Lower leg skin (tissue), 3 donors: ENCODE measurements around the gene SIX3.

ENCODE experiments used
- CTCF ChIP-seq, 3 donors: fragments of 450-650 bp; IDR thresholded peaks; one replicate each; pipeline ENCODE4 v1.5.1; 2016; ENCODE audit warnings: antibody characterized with exemption in 3 of 3, mild to moderate bottlenecking in 3 of 3, moderate library complexity in 2 of 3
- POLR2A ChIP-seq, 2 donors: fragments of 450-650 bp; IDR thresholded peaks; one replicate each; pipeline ENCODE4 v1.6.1; 2016 to 2017; ENCODE audit warnings: antibody characterized with exemption in 2 of 2, mild to moderate bottlenecking in 1 of 2, moderate library complexity in 1 of 2

GRCh38 chr2:44920751-44921150 lies 20.8 kb upstream of the SIX3 start:
- TF ChIP-seq CTCF (IDR thresholded peaks at IDR 0.05) (no peak), POLR2A (IDR thresholded peaks at IDR 0.05) (no peak)
